NOMO-1 treated with dmso at 0.1 percent for 144 hours (cell line): ENCODE measurements around the gene CNOT4.
A peak's percentile ranks its signal among the peaks of the same experiment; 100 is the strongest.
"Not testable (repeated sequence)": the region's sequence is repeated elsewhere in the genome, so short reads cannot be mapped to it uniquely, and the experiment has no call there.

Experiments used
- DNase-seq: peaks from one replicate; lab custom pipeline; 2025; ENCODE audit not compliant: unreplicated experiment; lab: John Stamatoyannopoulos, UW

CNOT4 gene

GRCh38 chr7:135512135-135512887, 2.4 kb upstream of the CNOT4 start:
- DNase-seq: peak; percentile 18

- DNase-seq: no peak
These were observed 786 bp upstream of the CNOT4 start for GRCh38 chr7:135510592-135511183.

- DNase-seq: no peak
These were observed 388 bp downstream of the CNOT4 start for GRCh38 chr7:135509589-135509838.

- no peak for DNase-seq
These were observed 866 bp downstream of the CNOT4 start for GRCh38 chr7:135508883-135509588.

GRCh38 chr7:135501402-135501801, 8.5 kb downstream of the CNOT4 start:
- no peak for DNase-seq

- peak; percentile 7 for DNase-seq
These were observed 10.1 kb downstream of the CNOT4 start for GRCh38 chr7:135499818-135500217.

GRCh38 chr7:135497161-135497560, 12.7 kb downstream of the CNOT4 start:
- DNase-seq: not testable (repeated sequence)

- DNase-seq: no peak
These were observed 16.5 kb downstream of the CNOT4 start for GRCh38 chr7:135493362-135493761.

- no peak for DNase-seq
These were observed 17.8 kb downstream of the CNOT4 start for GRCh38 chr7:135492151-135492550.

- no peak for DNase-seq
These were observed 19.1 kb downstream of the CNOT4 start for GRCh38 chr7:135490783-135491182.

GRCh38 chr7:135489791-135490190, 20.1 kb downstream of the CNOT4 start:
- DNase-seq: no peak

GRCh38 chr7:135486261-135486920, 23.5 kb downstream of the CNOT4 start:
- DNase-seq: no peak

GRCh38 chr7:135481598-135481979, 28.3 kb downstream of the CNOT4 start:
- no peak for DNase-seq

GRCh38 chr7:135480966-135481597, 28.8 kb downstream of the CNOT4 start:
- no peak for DNase-seq

- DNase-seq: no peak
These were observed 34.4 kb downstream of the CNOT4 start for GRCh38 chr7:135475521-135475920.

- DNase-seq: not testable (repeated sequence)
These were observed 40.2 kb downstream of the CNOT4 start for GRCh38 chr7:135469705-135470104.

- DNase-seq: no peak
These were observed 42.6 kb downstream of the CNOT4 start for GRCh38 chr7:135467207-135467711.

GRCh38 chr7:135466442-135467206, 43.3 kb downstream of the CNOT4 start:
- no peak for DNase-seq

GRCh38 chr7:135463908-135464307, 46.0 kb downstream of the CNOT4 start:
- DNase-seq: no peak

GRCh38 chr7:135459951-135460567, 49.8 kb downstream of the CNOT4 start:
- DNase-seq: no peak
